ENCODE results near the gene ENDOV. TPM values are rescaled to one million over a fixed set of nuclear protein-coding genes. Genes with fewer than 3 reads are reported as not detected.

The ENDOV gene
- total RNA-seq, 2 experiments from 2014 or later = 10.1 to 12.0 TPM

GRCh38 chr17:80414508-80414802, 512 bp upstream of the ENDOV start:
- peak overlapping the region; percentile 7 for H3K27ac Mint-ChIP-seq
- H3K36me3 Mint-ChIP-seq (ENCODE audit: low read depth) = peaks cover 20% of the 10 kb centered on the region
- intact Hi-C loops (cut with DNase I, micrococcal nuclease) = loop anchor here (1.0 to 5.0 kb wide), 3 partner anchors 40 to 147 kb away; no protein-coding TSS in a partner anchor
- POLR2A ChIA-PET = interaction anchor here (1.7 kb wide), 1 partner anchor 40 kb away, joined by 13 read pairs; no protein-coding TSS in a partner anchor
- Histone ChIP-seq H3K36me3 (ENCODE audit: insufficient read depth, low read length) (peaks cover 11% of the 10 kb centered on the region), H3K4me3 (ENCODE audit: low read length) (peak overlapping the region; percentile 100), H3K27ac (ENCODE audit: low read depth in 1 of 2, low read length in 2 of 2) (no peak overlapping the region), H3K9me3 (ENCODE audit: control insufficient read depth in 1 of 2, insufficient read depth in 1 of 2, low read length in 2 of 2) (no peaks in the 10 kb centered on the region), H3K4me1 (ENCODE audit: insufficient read depth, low read length) (peaks cover 31% of the 10 kb centered on the region), H3K27me3 (ENCODE audit: control insufficient read depth in 1 of 2, insufficient read depth in 2 of 2, low read length in 2 of 2) (peaks cover 0 to 10% of the 10 kb centered on the region in 2 experiments)
- peak overlapping the region; percentile 93 for H3K4me3 Mint-ChIP-seq
- DNase-seq (no peak), ATAC-seq (ENCODE audit: poor library complexity) (peak; percentile 15)
- H3K9me3 Mint-ChIP-seq = no peaks in the 10 kb centered on the region
- CTCF ChIA-PET = interaction anchor here (1.2 kb wide), 1 partner anchor 13 kb away, joined by 3 read pairs; no protein-coding TSS in a partner anchor
- peaks cover 27% of the 10 kb centered on the region for H3K27me3 Mint-ChIP-seq
- TF ChIP-seq CTCF (IDR thresholded peaks at IDR 0.05) = no peak
- H3K4me1 Mint-ChIP-seq (ENCODE audit: low read depth) = peaks cover 30% of the 10 kb centered on the region

GRCh38 chr17:80415626-80416137, 715 bp downstream of the ENDOV start:
- ChIA-PET CTCF (interaction anchor here (0.7 to 2.0 kb wide), 3 partner anchors 11 to 573 kb away, joined by 3 to 5 read pairs (median 4); no protein-coding TSS in a partner anchor), POLR2A (interaction anchor here (1.1 to 1.7 kb wide), 2 partner anchors 39 to 608 kb away, joined by 3 to 13 read pairs; no protein-coding TSS in a partner anchor)
- peak overlapping the region; percentile 7 for H3K27ac Mint-ChIP-seq
- H3K4me1 Mint-ChIP-seq (ENCODE audit: low read depth) = peaks cover 34% of the 10 kb centered on the region
- ATAC-seq (ENCODE audit: poor library complexity) = no peak
- H3K9me3 ChIP-seq (ENCODE audit: control insufficient read depth in 1 of 2, insufficient read depth in 1 of 2, low read length in 2 of 2) = no peaks in the 10 kb centered on the region
- H3K36me3 Mint-ChIP-seq (ENCODE audit: low read depth) = peaks cover 20% of the 10 kb centered on the region
- peaks cover 31% of the 10 kb centered on the region for H3K4me1 ChIP-seq (ENCODE audit: insufficient read depth, low read length)
- intact Hi-C loops (cut with DNase I, micrococcal nuclease) = loop anchor here in 1 of 2 experiments (2.0 kb wide), 1 partner anchor 39 kb away; no protein-coding TSS in a partner anchor
- peak overlapping the region; percentile 100 for H3K4me3 ChIP-seq (ENCODE audit: low read length)
- peak overlapping the region; percentile 93 for H3K4me3 Mint-ChIP-seq
- no peak for DNase-seq
- peaks cover 27% of the 10 kb centered on the region for H3K27me3 Mint-ChIP-seq
- peak overlapping the region; percentile 46 to 79 for H3K27ac ChIP-seq (ENCODE audit: low read depth in 1 of 2, low read length in 2 of 2)
- H3K27me3 ChIP-seq (ENCODE audit: control insufficient read depth in 1 of 2, insufficient read depth in 2 of 2, low read length in 2 of 2) = peaks cover 0 to 10% of the 10 kb centered on the region in 2 experiments
- no peaks in the 10 kb centered on the region for H3K9me3 Mint-ChIP-seq
- TF ChIP-seq CTCF (IDR thresholded peaks at IDR 0.05) = no peak
- H3K36me3 ChIP-seq (ENCODE audit: insufficient read depth, low read length) = peaks cover 11% of the 10 kb centered on the region

DNA sequence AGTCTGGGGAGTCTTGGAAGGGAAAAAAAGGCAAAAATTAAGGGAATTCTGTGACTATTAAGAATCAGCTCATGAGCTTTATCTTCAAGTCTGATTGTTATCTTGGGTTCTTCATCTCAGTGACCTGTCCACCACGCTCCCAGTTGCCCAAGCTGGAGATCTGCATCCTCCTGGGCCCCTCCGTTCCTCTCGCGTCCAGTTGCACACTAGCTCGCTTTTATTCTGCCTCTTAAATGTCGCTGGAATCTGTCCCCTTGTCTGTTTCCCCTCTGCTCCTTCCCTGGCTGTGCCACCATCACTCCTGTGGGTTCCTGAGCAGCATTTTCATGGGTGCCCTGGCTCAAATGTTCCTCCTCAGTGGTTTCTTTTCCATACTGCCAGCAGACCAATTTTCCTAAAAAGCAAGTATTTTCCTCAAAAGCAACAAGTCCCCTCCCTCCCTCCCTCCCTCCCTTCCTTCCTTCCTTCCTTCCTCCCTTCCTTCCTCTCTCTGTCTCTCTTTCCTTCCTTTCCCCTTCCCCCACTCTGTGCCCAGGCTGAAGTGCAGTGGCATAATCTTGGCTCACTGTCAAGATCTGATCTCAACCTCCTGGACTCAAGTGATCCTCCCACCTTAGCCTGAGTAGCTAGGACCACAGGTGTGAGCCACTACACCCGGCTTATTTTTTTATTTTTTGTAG, 1.4 kb downstream of the ENDOV start:
- ChIA-PET CTCF (interaction anchor here (0.7 to 2.0 kb wide), 2 partner anchors 11 to 63 kb away, joined by 3 to 5 read pairs; no protein-coding TSS in a partner anchor), POLR2A (interaction anchor here (1.1 kb wide), 1 partner anchor 607 kb away, joined by 3 read pairs; no protein-coding TSS in a partner anchor)
- DNase-seq (peak in 1 of 14 experiments; percentile 18), ATAC-seq (ENCODE audit: poor library complexity) (no peak)
- Mint-ChIP-seq H3K27ac (peak overlapping the region; percentile 73), H3K27me3 (peaks cover 26% of the 10 kb centered on the region), H3K4me1 (ENCODE audit: low read depth) (peaks cover 34% of the 10 kb centered on the region), H3K36me3 (ENCODE audit: low read depth) (peaks cover 20% of the 10 kb centered on the region), H3K9me3 (no peaks in the 10 kb centered on the region), H3K4me3 (peak overlapping the region; percentile 93)
- peaks cover 11% of the 10 kb centered on the region for H3K36me3 ChIP-seq (ENCODE audit: insufficient read depth, low read length)
- H3K4me1 ChIP-seq (ENCODE audit: insufficient read depth, low read length) = peaks cover 31% of the 10 kb centered on the region
- peaks cover 0 to 10% of the 10 kb centered on the region in 2 experiments for H3K27me3 ChIP-seq (ENCODE audit: control insufficient read depth in 1 of 2, insufficient read depth in 2 of 2, low read length in 2 of 2)
- intact Hi-C loops (cut with DNase I, micrococcal nuclease) = no loop called here
- H3K9me3 ChIP-seq (ENCODE audit: control insufficient read depth in 1 of 2, insufficient read depth in 1 of 2, low read length in 2 of 2) = no peaks in the 10 kb centered on the region
- TF ChIP-seq CTCF (IDR thresholded peaks at IDR 0.05) = no peak
- no peak overlapping the region for H3K27ac ChIP-seq (ENCODE audit: low read depth in 1 of 2, low read length in 2 of 2)
- H3K4me3 ChIP-seq (ENCODE audit: low read length) = no peak overlapping the region

All from CD4-positive, alpha-beta T cell (primary cell).